Ovary (tissue), 3 donors: ENCODE data around the gene FTH1.

Source experiments
- CTCF ChIP-seq, 3 donors: fragments of 450-650 bp in 2 of 3; fragments of 200-600 bp in 1 of 3; IDR thresholded peaks; one replicate each; pipeline versions ENCODE4 v1.5.1 to v1.8.0; 2016 to 2022; ENCODE audit warnings: antibody characterized with exemption in 3 of 3, mild to moderate bottlenecking in 1 of 3
- POLR2A ChIP-seq: fragments of 450-650 bp; IDR thresholded peaks from one replicate; pipeline ENCODE4 v1.6.1; 2017; ENCODE audit warnings: antibody characterized with exemption, mild to moderate bottlenecking, moderate library complexity
- donor health status: DM: no; HTN: no; CAD: no.

DNA sequence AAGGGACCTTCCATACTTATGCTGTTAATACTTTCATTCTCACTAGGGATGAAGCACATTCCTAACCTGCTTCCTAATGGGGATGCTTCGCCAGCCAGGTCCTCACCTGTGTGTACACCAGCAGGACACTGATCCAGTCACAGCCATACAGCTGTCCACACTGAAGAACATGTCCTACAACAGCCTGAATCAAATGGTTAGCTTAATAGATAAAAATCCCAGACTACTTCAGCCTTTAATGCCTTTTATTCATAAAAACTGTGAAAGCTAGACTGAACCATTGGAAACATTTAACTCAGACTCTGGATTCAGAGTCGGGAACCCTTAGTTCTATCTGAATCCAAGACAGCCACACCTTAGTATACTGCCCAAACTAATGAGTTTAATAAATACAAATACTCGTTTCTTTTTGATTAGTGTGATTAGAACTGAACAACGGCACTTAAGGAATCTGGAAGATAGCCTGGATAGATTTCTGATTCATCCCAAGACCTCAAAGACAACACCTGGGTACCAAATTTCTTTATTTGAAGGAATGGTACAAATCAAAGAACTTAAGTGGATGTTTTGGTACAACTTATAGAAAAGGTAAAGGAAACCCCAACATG, 3.3 kb downstream of the FTH1 start:
- no peak for TF ChIP-seq CTCF (IDR thresholded peaks at IDR 0.05)
- TF ChIP-seq POLR2A, result no peak
